Measurements from ENCODE around the gene SLC20A1.
A peak's percentile ranks its signal among the peaks of the same experiment; 100 is the strongest.

The SLC20A1 gene

GRCh38 chr2:112701052-112701451 is 55.3 kb downstream of the SLC20A1 start:
- H3K36me3 ChIP-seq (ENCODE audit: insufficient read depth, low read length), result no peaks in the 10 kb centered on the region
- H3K79me2 ChIP-seq (ENCODE audit: insufficient read depth, low read length), result no peaks in the 10 kb centered on the region
- TF ChIP-seq EZH2 (IDR thresholded peaks at IDR 0.05; ENCODE audit: borderline replicate concordance, low read depth, low read length, severe bottlenecking) (no peak), CTCF (IDR thresholded peaks at IDR 0.05; ENCODE audit: borderline replicate concordance, extremely low read depth, low read length, poor library complexity, severe bottlenecking) (no peak)
- H3K9me3 ChIP-seq (ENCODE audit: insufficient read depth, low read length, severe bottlenecking), result no peaks in the 10 kb centered on the region
- no peaks in the 10 kb centered on the region for H4K20me1 ChIP-seq (ENCODE audit: insufficient read depth, low read length)
- no peak overlapping the region for H3K4me3 ChIP-seq (ENCODE audit: low read depth in 1 of 2, low read length in 2 of 2)
- H3K4me1 ChIP-seq (ENCODE audit: insufficient read depth, low read length), result peaks cover 14% of the 10 kb centered on the region
- H2AFZ ChIP-seq (ENCODE audit: low read depth, low read length), result no peak overlapping the region
- no peak overlapping the region for H3K4me2 ChIP-seq (ENCODE audit: insufficient read depth, low read length)
- H3K9ac ChIP-seq (ENCODE audit: low read depth, low read length), result no peak overlapping the region
- no peak overlapping the region for H3K27ac ChIP-seq (ENCODE audit: low read length)
- no peak for DNase-seq
- H3K27me3 ChIP-seq (ENCODE audit: insufficient read depth, low read length, poor library complexity), result no peaks in the 10 kb centered on the region
- no peak for ATAC-seq (ENCODE audit: insufficient read depth, low read depth)

GRCh38 chr2:112703684-112704083 is 57.9 kb downstream of the SLC20A1 start:
- Histone ChIP-seq H3K4me3 (ENCODE audit: low read depth in 1 of 2, low read length in 2 of 2) (no peak overlapping the region), H2AFZ (ENCODE audit: low read depth, low read length) (no peak overlapping the region), H3K79me2 (ENCODE audit: insufficient read depth, low read length) (no peaks in the 10 kb centered on the region), H3K9ac (ENCODE audit: low read depth, low read length) (no peak overlapping the region), H3K4me1 (ENCODE audit: insufficient read depth, low read length) (peaks cover 29% of the 10 kb centered on the region), H4K20me1 (ENCODE audit: insufficient read depth, low read length) (no peaks in the 10 kb centered on the region), H3K27me3 (ENCODE audit: insufficient read depth, low read length, poor library complexity) (no peaks in the 10 kb centered on the region), H3K4me2 (ENCODE audit: insufficient read depth, low read length) (no peak overlapping the region), H3K27ac (ENCODE audit: low read length) (no peak overlapping the region), H3K9me3 (ENCODE audit: insufficient read depth, low read length, severe bottlenecking) (no peaks in the 10 kb centered on the region), H3K36me3 (ENCODE audit: insufficient read depth, low read length) (no peaks in the 10 kb centered on the region)
- TF ChIP-seq CTCF (IDR thresholded peaks at IDR 0.05; ENCODE audit: borderline replicate concordance, extremely low read depth, low read length, poor library complexity, severe bottlenecking) (no peak), EZH2 (IDR thresholded peaks at IDR 0.05; ENCODE audit: borderline replicate concordance, low read depth, low read length, severe bottlenecking) (no peak)
- ATAC-seq (ENCODE audit: insufficient read depth, low read depth), result no peak
- no peak for DNase-seq

- Histone ChIP-seq H3K9me3 (ENCODE audit: insufficient read depth, low read length, severe bottlenecking) (no peaks in the 10 kb centered on the region), H3K4me3 (ENCODE audit: low read depth in 1 of 2, low read length in 2 of 2) (peak overlapping the region in 1 of 2 experiments; percentile 12; a peak in 1 of 4 replicates), H3K27ac (ENCODE audit: low read length) (peak overlapping the region; percentile 71), H3K36me3 (ENCODE audit: insufficient read depth, low read length) (no peaks in the 10 kb centered on the region), H3K4me2 (ENCODE audit: insufficient read depth, low read length) (peak overlapping the region; percentile 47), H2AFZ (ENCODE audit: low read depth, low read length) (peak overlapping the region; percentile 11; the same call in 1 of the 2 replicates), H3K79me2 (ENCODE audit: insufficient read depth, low read length) (no peaks in the 10 kb centered on the region), H3K9ac (ENCODE audit: low read depth, low read length) (peak overlapping the region; percentile 6; the same call in 1 of the 2 replicates), H3K4me1 (ENCODE audit: insufficient read depth, low read length) (peaks cover 29% of the 10 kb centered on the region), H3K27me3 (ENCODE audit: insufficient read depth, low read length, poor library complexity) (no peaks in the 10 kb centered on the region), H4K20me1 (ENCODE audit: insufficient read depth, low read length) (no peaks in the 10 kb centered on the region)
- ATAC-seq (ENCODE audit: insufficient read depth, low read depth), result no peak
- no peak for DNase-seq
- TF ChIP-seq CTCF (IDR thresholded peaks at IDR 0.05; ENCODE audit: borderline replicate concordance, extremely low read depth, low read length, poor library complexity, severe bottlenecking) (no peak), EZH2 (IDR thresholded peaks at IDR 0.05; ENCODE audit: borderline replicate concordance, low read depth, low read length, severe bottlenecking) (no peak)
Measured at GRCh38 chr2:112705575-112705974, 59.8 kb downstream of the SLC20A1 start.

Measured in DND-41 (cell line).